WTC11 (cell line): ENCODE data around the gene TENT4B. TPM values are rescaled to one million over a fixed set of nuclear protein-coding genes. Genes with fewer than 3 reads are reported as not detected.

Experiments used
- ATAC-seq: fragments of 200-7000 bp; cut with Tn5 transposase; 2 replicates; pipeline ENCODE4 v1.10.0; 2021; ENCODE audit warnings: mild to moderate bottlenecking, moderate library complexity
- CTCF ChIA-PET: fragments of 300-600 bp; sonication (Branson Sonifier 250); formaldehyde crosslinking; loops from one replicate; lab custom pipeline; 2021; ENCODE audit warnings: antibody characterized with exemption; lab: Charles Lee
- POLR2A ChIA-PET: fragments of 350-600 bp; sonication (Branson Sonifier 250); formaldehyde crosslinking; loops from one replicate; lab custom pipeline; 2021; ENCODE audit warnings: antibody characterized with exemption; lab: Charles Lee
- DNase-seq: peaks from one replicate; pipeline ENCODE4 v3.0.0; 2021; ENCODE audit warnings: low spot score
- H3K27ac Mint-ChIP-seq: 2 replicates; pipeline ENCODE4 v1.8.0; 2021; ENCODE audit warnings: mixed read lengths
- H3K27me3 Mint-ChIP-seq: 2 replicates; pipeline ENCODE4 v1.8.0; 2021; ENCODE audit warnings: low read depth, mild to moderate bottlenecking, moderate library complexity, mixed read lengths
- H3K36me3 Mint-ChIP-seq: 2 replicates; pipeline ENCODE4 v1.8.0; 2021; ENCODE audit warnings: mixed read lengths
- H3K4me1 Mint-ChIP-seq: 2 replicates; pipeline ENCODE4 v1.8.0; 2022; ENCODE audit warnings: mixed read lengths
- H3K4me3 Mint-ChIP-seq: 2 replicates; pipeline ENCODE4 v1.8.0; 2021; ENCODE audit warnings: mild to moderate bottlenecking, moderate library complexity, mixed read lengths
- H3K9me3 Mint-ChIP-seq: 2 replicates; pipeline ENCODE4 v1.8.0; 2021; ENCODE audit warnings: mixed read lengths
- CREB1 ChIP-seq: sonication (generic); formaldehyde crosslinking; IDR thresholded peaks from 2 replicates; pipeline ENCODE4 v1.8.0; 2023; ENCODE audit warnings: mild to moderate bottlenecking, missing genetic modification reagents
- ESRRA ChIP-seq: sonication (generic); formaldehyde crosslinking; IDR thresholded peaks from 2 replicates; pipeline ENCODE4 v1.8.1; 2022; ENCODE audit warnings: mild to moderate bottlenecking, missing genetic modification reagents, borderline replicate concordance
- FOXJ3 ChIP-seq: sonication (generic); formaldehyde crosslinking; IDR thresholded peaks from 2 replicates; pipeline ENCODE4 v1.9.0; 2021; ENCODE audit warnings: missing genetic modification reagents, mild to moderate bottlenecking, borderline replicate concordance
- FOXK1 ChIP-seq: sonication (generic); formaldehyde crosslinking; IDR thresholded peaks from 2 replicates; pipeline ENCODE4 v1.8.0; 2022; ENCODE audit warnings: mild to moderate bottlenecking, moderate library complexity, missing genetic modification reagents
- FOXP1 ChIP-seq: sonication (generic); formaldehyde crosslinking; IDR thresholded peaks from 2 replicates; pipeline ENCODE4 v1.8.0; 2022; ENCODE audit warnings: missing genetic modification reagents, mild to moderate bottlenecking, moderate library complexity, borderline replicate concordance
- IRF2 ChIP-seq: sonication (generic); formaldehyde crosslinking; IDR thresholded peaks from 2 replicates; pipeline ENCODE4 v1.8.0; 2022; ENCODE audit warnings: low read depth, missing genetic modification reagents, borderline replicate concordance
- KAT7 ChIP-seq: sonication (generic); formaldehyde crosslinking; IDR thresholded peaks from 2 replicates; pipeline ENCODE4 v1.8.1; 2023; ENCODE audit warnings: missing genetic modification reagents, mild to moderate bottlenecking, borderline replicate concordance
- MXD4 ChIP-seq: fragments of 250-450 bp; sonication (Bioruptor Pico); IDR thresholded peaks from 2 replicates; pipeline ENCODE4 v1.8.0; 2021; ENCODE audit warnings: mild to moderate bottlenecking, moderate library complexity, borderline replicate concordance
- MYBL2 ChIP-seq: sonication (generic); formaldehyde crosslinking; IDR thresholded peaks from 2 replicates; pipeline ENCODE4 v1.8.1; 2023; ENCODE audit warnings: mild to moderate bottlenecking, moderate library complexity, missing genetic modification reagents
- NFATC4 ChIP-seq: fragments of 250-450 bp; sonication (Bioruptor Pico); IDR thresholded peaks from 2 replicates; pipeline ENCODE4 v1.9.0; 2021; ENCODE audit warnings: mild to moderate bottlenecking
- NR1H2 ChIP-seq: sonication (generic); formaldehyde crosslinking; IDR thresholded peaks from 2 replicates; pipeline ENCODE4 v1.9.0; 2021; ENCODE audit warnings: mild to moderate bottlenecking, moderate library complexity, missing genetic modification reagents
- RELA ChIP-seq: sonication (generic); formaldehyde crosslinking; IDR thresholded peaks from 2 replicates; pipeline ENCODE4 v1.8.1; 2022; ENCODE audit warnings: missing genetic modification reagents, mild to moderate bottlenecking, borderline replicate concordance
- SMAD3 ChIP-seq: sonication (generic); formaldehyde crosslinking; IDR thresholded peaks from 2 replicates; pipeline ENCODE4 v1.8.0; 2022; ENCODE audit warnings: missing genetic modification reagents, mild to moderate bottlenecking, borderline replicate concordance
- TP53 ChIP-seq: sonication (generic); formaldehyde crosslinking; IDR thresholded peaks from 2 replicates; pipeline ENCODE4 v1.8.1; 2023; ENCODE audit warnings: mild to moderate bottlenecking, missing genetic modification reagents
- ZBTB21 ChIP-seq: sonication (generic); formaldehyde crosslinking; IDR thresholded peaks from 2 replicates; pipeline ENCODE4 v1.8.1; 2023; ENCODE audit warnings: mild to moderate bottlenecking, missing genetic modification reagents, borderline replicate concordance
- ZNF138 ChIP-seq: sonication (generic); formaldehyde crosslinking; conservative IDR thresholded peaks from 2 replicates; pipeline ENCODE4 v1.8.1; 2022; ENCODE audit warnings: mild to moderate bottlenecking, moderate library complexity, missing genetic modification reagents
- ZNF396 ChIP-seq: fragments of 250-450 bp; sonication (Bioruptor Pico); IDR thresholded peaks from 2 replicates; pipeline ENCODE4 v1.8.0; 2021; ENCODE audit warnings: mild to moderate bottlenecking, moderate library complexity, borderline replicate concordance
- ZNF423 ChIP-seq: fragments of 250-450 bp; sonication (Bioruptor Pico); IDR thresholded peaks from 2 replicates; pipeline ENCODE4 v2.1.2; 2022; ENCODE audit warnings: mild to moderate bottlenecking, moderate library complexity
- total RNA-seq: library from RNA; stranded (reverse); gene quantifications from 3 replicates; pipeline ENCODE4 v1.2.3, GENCODE V29; 2021
- TF ChIP-seq, protein P1 (sequence below): sonication (generic); formaldehyde crosslinking; IDR thresholded peaks from 2 replicates; pipeline ENCODE4 v1.8.1; 2023; ENCODE audit warnings: mild to moderate bottlenecking, missing genetic modification reagents, moderate library complexity
- TF ChIP-seq, protein P2 (sequence below): fragments of 250-450 bp; sonication (Bioruptor Pico); IDR thresholded peaks from 2 replicates; pipeline ENCODE4 v1.9.0; 2021; ENCODE audit warnings: moderate library complexity, mild to moderate bottlenecking, inconsistent platforms, borderline replicate concordance
- TF ChIP-seq, protein P3 (sequence below): sonication (generic); formaldehyde crosslinking; IDR thresholded peaks from 2 replicates; pipeline ENCODE4 v1.8.1; 2023; ENCODE audit warnings: mild to moderate bottlenecking, missing genetic modification reagents
- TF ChIP-seq, protein P4 (sequence below): sonication (generic); formaldehyde crosslinking; IDR thresholded peaks from 2 replicates; pipeline ENCODE4 v1.8.0; 2022; ENCODE audit warnings: mild to moderate bottlenecking, missing genetic modification reagents
- TF ChIP-seq, protein P5 (sequence below): sonication (generic); formaldehyde crosslinking; IDR thresholded peaks from 2 replicates; pipeline ENCODE4 v1.8.1; 2022; ENCODE audit warnings: missing genetic modification reagents, borderline replicate concordance
- TF ChIP-seq, protein P6 (sequence below): sonication (generic); formaldehyde crosslinking; conservative IDR thresholded peaks from 2 replicates; pipeline ENCODE4 v1.8.1; 2023; ENCODE audit warnings: mild to moderate bottlenecking, low read depth, missing genetic modification reagents, moderate library complexity
- TF ChIP-seq, protein P7 (sequence below): sonication (generic); formaldehyde crosslinking; IDR thresholded peaks from 2 replicates; pipeline ENCODE4 v1.8.1; 2023; ENCODE audit warnings: mild to moderate bottlenecking, missing genetic modification reagents

TENT4B gene
- total RNA-seq, 1 experiment from 2014 or later: 14.3 TPM

DNA sequence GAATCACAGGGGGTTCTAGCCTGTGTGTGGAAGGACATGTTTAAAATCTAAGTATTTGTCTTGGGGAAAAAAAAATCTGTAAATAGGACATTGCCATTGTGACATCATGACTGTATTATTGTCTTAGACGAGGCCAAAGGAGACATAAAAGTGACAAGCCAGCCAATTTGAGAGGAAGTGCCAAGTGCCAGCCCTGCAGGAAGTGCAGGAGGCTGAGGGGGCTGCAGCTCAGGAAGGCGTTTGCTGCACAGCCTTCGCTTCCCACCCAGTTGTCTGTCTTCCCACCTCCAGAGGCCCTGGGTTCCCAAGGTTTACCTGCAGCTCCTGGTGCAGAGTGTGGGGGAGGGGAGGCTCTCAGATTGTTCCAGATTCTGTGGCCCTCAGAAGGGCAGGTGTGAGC lies 114.5 kb downstream of the TENT4B start:
- no peak for ATAC-seq
- ChIA-PET POLR2A (no interaction called here), CTCF (interaction anchor here (1.0 to 1.4 kb wide), 3 partner anchors 8 to 59 kb away, joined by 3 read pairs; no protein-coding TSS in a partner anchor)
- no peaks in the 10 kb centered on the region for H3K9me3 Mint-ChIP-seq
- peaks cover 12% of the 10 kb centered on the region for H3K4me1 Mint-ChIP-seq
- DNase-seq: no peak
- no peaks in the 10 kb centered on the region for H3K36me3 Mint-ChIP-seq
- no peak overlapping the region for H3K27ac Mint-ChIP-seq
- no peak overlapping the region for H3K4me3 Mint-ChIP-seq
- TF ChIP-seq, protein P1, sequence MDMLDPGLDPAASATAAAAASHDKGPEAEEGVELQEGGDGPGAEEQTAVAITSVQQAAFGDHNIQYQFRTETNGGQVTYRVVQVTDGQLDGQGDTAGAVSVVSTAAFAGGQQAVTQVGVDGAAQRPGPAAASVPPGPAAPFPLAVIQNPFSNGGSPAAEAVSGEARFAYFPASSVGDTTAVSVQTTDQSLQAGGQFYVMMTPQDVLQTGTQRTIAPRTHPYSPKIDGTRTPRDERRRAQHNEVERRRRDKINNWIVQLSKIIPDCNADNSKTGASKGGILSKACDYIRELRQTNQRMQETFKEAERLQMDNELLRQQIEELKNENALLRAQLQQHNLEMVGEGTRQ (CRISPR knock-in tag): no peak
- TF ChIP-seq, protein P2, sequence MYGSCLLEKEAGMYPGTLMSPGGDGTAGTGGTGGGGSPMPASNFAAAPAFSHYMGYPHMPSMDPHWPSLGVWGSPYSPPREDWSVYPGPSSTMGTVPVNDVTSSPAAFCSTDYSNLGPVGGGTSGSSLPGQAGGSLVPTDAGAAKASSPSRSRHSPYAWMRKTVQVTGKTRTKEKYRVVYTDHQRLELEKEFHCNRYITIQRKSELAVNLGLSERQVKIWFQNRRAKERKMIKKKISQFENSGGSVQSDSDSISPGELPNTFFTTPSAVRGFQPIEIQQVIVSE (CRISPR knock-in tag): no peak
- TF ChIP-seq MYBL2 (CRISPR knock-in tag) (no peak), IRF2 (no peak), FOXP1 (CRISPR knock-in tag) (no peak), SMAD3 (no peak), FOXJ3 (CRISPR knock-in tag) (no peak), ZNF423 (CRISPR knock-in tag) (no peak), ESRRA (CRISPR knock-in tag) (no peak), MXD4 (CRISPR knock-in tag) (no peak)
- TF ChIP-seq, protein P3, sequence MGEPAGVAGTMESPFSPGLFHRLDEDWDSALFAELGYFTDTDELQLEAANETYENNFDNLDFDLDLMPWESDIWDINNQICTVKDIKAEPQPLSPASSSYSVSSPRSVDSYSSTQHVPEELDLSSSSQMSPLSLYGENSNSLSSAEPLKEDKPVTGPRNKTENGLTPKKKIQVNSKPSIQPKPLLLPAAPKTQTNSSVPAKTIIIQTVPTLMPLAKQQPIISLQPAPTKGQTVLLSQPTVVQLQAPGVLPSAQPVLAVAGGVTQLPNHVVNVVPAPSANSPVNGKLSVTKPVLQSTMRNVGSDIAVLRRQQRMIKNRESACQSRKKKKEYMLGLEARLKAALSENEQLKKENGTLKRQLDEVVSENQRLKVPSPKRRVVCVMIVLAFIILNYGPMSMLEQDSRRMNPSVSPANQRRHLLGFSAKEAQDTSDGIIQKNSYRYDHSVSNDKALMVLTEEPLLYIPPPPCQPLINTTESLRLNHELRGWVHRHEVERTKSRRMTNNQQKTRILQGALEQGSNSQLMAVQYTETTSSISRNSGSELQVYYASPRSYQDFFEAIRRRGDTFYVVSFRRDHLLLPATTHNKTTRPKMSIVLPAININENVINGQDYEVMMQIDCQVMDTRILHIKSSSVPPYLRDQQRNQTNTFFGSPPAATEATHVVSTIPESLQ (CRISPR knock-in tag): no peak
- TF ChIP-seq, protein P4, sequence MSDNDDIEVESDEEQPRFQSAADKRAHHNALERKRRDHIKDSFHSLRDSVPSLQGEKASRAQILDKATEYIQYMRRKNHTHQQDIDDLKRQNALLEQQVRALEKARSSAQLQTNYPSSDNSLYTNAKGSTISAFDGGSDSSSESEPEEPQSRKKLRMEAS (CRISPR knock-in tag): no peak
- H3K27me3 Mint-ChIP-seq: no peaks in the 10 kb centered on the region; the same call in 1 of the 2 replicates

DNA sequence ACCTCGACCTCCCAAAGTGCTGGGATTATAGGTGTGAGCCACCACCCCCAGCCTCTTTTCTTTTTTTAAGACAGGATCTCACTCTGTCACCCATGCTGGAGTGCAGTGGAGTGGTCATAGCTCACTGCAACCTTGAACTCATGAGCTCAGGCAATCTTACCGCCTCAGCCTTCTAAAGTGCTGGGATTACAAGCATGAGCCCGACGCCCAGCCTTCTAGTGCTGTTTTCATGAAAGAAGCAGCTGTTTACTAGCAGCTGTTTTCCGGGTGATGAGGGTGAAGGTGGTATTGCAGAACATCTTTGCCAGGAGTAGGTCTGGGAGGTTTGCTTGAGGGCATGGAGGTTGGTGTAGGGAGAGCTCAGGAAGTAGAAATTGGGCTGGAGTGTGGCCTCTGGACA lies 115.2 kb downstream of the TENT4B start:
- Mint-ChIP-seq H3K27ac (no peak overlapping the region), H3K27me3 (no peaks in the 10 kb centered on the region; the same call in 1 of the 2 replicates), H3K36me3 (no peaks in the 10 kb centered on the region), H3K4me1 (peaks cover 12% of the 10 kb centered on the region), H3K4me3 (no peak overlapping the region), H3K9me3 (no peaks in the 10 kb centered on the region)
- ATAC-seq (no peak), DNase-seq (no peak)
- ChIA-PET CTCF (interaction anchor here (1.0 to 1.4 kb wide), 3 partner anchors 9 to 59 kb away, joined by 3 read pairs; no protein-coding TSS in a partner anchor), POLR2A (no interaction called here)
- TF ChIP-seq NFATC4 (CRISPR knock-in tag) (no peak), ZNF138 (CRISPR knock-in tag) (no peak), MXD4 (CRISPR knock-in tag) (no peak), NR1H2 (CRISPR knock-in tag) (no peak), ZNF396 (CRISPR knock-in tag) (no peak), CREB1 (no peak), ZBTB21 (CRISPR knock-in tag) (no peak), FOXK1 (CRISPR knock-in tag) (no peak), RELA (CRISPR knock-in tag) (no peak), ESRRA (CRISPR knock-in tag) (no peak), KAT7 (CRISPR knock-in tag) (no peak), TP53 (CRISPR knock-in tag) (no peak)
- TF ChIP-seq, protein P1 (CRISPR knock-in tag): no peak
- TF ChIP-seq, protein P5, sequence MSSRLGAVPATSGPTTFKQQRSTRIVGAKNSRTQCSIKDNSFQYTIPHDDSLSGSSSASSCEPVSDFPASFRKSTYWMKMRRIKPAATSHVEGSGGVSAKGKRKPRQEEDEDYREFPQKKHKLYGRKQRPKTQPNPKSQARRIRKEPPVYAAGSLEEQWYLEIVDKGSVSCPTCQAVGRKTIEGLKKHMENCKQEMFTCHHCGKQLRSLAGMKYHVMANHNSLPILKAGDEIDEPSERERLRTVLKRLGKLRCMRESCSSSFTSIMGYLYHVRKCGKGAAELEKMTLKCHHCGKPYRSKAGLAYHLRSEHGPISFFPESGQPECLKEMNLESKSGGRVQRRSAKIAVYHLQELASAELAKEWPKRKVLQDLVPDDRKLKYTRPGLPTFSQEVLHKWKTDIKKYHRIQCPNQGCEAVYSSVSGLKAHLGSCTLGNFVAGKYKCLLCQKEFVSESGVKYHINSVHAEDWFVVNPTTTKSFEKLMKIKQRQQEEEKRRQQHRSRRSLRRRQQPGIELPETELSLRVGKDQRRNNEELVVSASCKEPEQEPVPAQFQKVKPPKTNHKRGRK (CRISPR knock-in tag): no peak
- TF ChIP-seq, protein P6, sequence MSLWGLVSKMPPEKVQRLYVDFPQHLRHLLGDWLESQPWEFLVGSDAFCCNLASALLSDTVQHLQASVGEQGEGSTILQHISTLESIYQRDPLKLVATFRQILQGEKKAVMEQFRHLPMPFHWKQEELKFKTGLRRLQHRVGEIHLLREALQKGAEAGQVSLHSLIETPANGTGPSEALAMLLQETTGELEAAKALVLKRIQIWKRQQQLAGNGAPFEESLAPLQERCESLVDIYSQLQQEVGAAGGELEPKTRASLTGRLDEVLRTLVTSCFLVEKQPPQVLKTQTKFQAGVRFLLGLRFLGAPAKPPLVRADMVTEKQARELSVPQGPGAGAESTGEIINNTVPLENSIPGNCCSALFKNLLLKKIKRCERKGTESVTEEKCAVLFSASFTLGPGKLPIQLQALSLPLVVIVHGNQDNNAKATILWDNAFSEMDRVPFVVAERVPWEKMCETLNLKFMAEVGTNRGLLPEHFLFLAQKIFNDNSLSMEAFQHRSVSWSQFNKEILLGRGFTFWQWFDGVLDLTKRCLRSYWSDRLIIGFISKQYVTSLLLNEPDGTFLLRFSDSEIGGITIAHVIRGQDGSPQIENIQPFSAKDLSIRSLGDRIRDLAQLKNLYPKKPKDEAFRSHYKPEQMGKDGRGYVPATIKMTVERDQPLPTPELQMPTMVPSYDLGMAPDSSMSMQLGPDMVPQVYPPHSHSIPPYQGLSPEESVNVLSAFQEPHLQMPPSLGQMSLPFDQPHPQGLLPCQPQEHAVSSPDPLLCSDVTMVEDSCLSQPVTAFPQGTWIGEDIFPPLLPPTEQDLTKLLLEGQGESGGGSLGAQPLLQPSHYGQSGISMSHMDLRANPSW: no peak
- TF ChIP-seq, protein P7, sequence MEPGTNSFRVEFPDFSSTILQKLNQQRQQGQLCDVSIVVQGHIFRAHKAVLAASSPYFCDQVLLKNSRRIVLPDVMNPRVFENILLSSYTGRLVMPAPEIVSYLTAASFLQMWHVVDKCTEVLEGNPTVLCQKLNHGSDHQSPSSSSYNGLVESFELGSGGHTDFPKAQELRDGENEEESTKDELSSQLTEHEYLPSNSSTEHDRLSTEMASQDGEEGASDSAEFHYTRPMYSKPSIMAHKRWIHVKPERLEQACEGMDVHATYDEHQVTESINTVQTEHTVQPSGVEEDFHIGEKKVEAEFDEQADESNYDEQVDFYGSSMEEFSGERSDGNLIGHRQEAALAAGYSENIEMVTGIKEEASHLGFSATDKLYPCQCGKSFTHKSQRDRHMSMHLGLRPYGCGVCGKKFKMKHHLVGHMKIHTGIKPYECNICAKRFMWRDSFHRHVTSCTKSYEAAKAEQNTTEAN (CRISPR knock-in tag): no peak
